ENCODE results near the gene TENM4.

TENM4 gene

DNA sequence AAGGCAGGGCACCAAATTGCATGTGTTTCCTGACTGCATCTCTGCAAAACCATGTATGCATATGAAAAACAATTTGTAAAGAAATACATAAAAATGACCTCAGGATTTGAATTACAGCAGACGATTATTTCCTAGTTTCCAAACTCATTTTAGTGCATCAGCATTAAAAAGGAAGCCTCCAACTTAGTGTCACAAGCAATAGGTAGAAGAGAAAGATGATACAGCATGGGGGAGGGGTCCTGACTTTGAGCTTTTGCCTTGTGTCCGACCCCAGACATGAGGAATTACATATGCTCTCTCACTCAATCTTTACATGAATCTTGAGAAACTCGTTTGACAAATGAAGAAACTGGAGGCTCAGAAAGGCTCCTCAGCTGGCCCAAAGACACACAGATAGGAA is 571.5 kb downstream of the TENM4 start:
- ChIA-PET CTCF (interaction anchor here (0.6 to 1.4 kb wide), 3 partner anchors 137 to 224 kb away, joined by 3 to 4 read pairs (median 3); no protein-coding TSS in a partner anchor), POLR2A (no interaction called here)
- Histone ChIP-seq H3K27ac (ENCODE audit: extremely low read depth, low read depth, low read length) (no peak overlapping the region), H3K4me1 (ENCODE audit: control insufficient read depth, insufficient read depth, low read length) (no peaks in the 10 kb centered on the region), H3K36me3 (ENCODE audit: control insufficient read depth in 2 of 2, insufficient read depth in 1 of 2, low read length in 2 of 2) (no peaks in the 10 kb centered on the region), H3K9me3 (ENCODE audit: control insufficient read depth, insufficient read depth, low read depth, low read length) (no peaks in the 10 kb centered on the region), H3K4me3 (ENCODE audit: low read depth, low read length) (no peak overlapping the region)
- TF ChIP-seq ZBTB1 (tag by site-specific recombination; IDR thresholded peaks at IDR 0.05): no peak
- TF ChIP-seq, protein P1, sequence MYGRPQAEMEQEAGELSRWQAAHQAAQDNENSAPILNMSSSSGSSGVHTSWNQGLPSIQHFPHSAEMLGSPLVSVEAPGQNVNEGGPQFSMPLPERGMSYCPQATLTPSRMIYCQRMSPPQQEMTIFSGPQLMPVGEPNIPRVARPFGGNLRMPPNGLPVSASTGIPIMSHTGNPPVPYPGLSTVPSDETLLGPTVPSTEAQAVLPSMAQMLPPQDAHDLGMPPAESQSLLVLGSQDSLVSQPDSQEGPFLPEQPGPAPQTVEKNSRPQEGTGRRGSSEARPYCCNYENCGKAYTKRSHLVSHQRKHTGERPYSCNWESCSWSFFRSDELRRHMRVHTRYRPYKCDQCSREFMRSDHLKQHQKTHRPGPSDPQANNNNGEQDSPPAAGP (tag by site-specific recombination; IDR thresholded peaks at IDR 0.05): no peak
- TF ChIP-seq, protein P2, sequence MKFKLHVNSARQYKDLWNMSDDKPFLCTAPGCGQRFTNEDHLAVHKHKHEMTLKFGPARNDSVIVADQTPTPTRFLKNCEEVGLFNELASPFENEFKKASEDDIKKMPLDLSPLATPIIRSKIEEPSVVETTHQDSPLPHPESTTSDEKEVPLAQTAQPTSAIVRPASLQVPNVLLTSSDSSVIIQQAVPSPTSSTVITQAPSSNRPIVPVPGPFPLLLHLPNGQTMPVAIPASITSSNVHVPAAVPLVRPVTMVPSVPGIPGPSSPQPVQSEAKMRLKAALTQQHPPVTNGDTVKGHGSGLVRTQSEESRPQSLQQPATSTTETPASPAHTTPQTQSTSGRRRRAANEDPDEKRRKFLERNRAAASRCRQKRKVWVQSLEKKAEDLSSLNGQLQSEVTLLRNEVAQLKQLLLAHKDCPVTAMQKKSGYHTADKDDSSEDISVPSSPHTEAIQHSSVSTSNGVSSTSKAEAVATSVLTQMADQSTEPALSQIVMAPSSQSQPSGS (tag by site-specific recombination; IDR thresholded peaks at IDR 0.05; ENCODE audit: low read depth): no peak
- no peak for TF ChIP-seq ZBTB17 (tag by site-specific recombination; IDR thresholded peaks at IDR 0.05)

DNA sequence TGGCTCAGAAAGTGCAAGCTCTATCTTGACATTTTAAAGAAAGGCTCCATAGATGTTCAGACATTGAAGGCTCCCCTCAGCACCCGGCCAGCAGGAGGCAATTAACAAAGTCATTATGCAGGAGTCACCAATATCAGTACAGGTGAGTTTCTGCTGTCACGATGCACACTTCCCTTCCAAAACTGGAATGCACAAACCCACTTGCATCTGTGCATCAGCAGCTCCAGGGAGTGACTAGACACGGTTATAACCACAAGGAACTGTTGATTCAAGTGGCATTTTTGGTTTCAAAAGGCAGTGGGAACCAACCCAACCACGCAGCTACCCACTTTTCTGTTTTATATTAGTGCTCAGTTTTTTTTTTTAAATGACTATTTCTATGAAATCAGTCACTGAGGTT is 572.3 kb downstream of the TENM4 start:
- ChIA-PET POLR2A (no interaction called here), CTCF (interaction anchor here (0.6 to 1.4 kb wide), 4 partner anchors 12 to 223 kb away, joined by 3 to 4 read pairs (median 3); no protein-coding TSS in a partner anchor)
- Histone ChIP-seq H3K27ac (ENCODE audit: extremely low read depth, low read depth, low read length) (no peak overlapping the region), H3K4me1 (ENCODE audit: control insufficient read depth, insufficient read depth, low read length) (no peaks in the 10 kb centered on the region), H3K4me3 (ENCODE audit: low read depth, low read length) (no peak overlapping the region), H3K36me3 (ENCODE audit: control insufficient read depth in 2 of 2, insufficient read depth in 1 of 2, low read length in 2 of 2) (no peaks in the 10 kb centered on the region), H3K9me3 (ENCODE audit: control insufficient read depth, insufficient read depth, low read depth, low read length) (no peaks in the 10 kb centered on the region)
- TF ChIP-seq REPIN1 (tag by site-specific recombination; IDR thresholded peaks at IDR 0.05; ENCODE audit: low read depth): no peak
- no peak for TF ChIP-seq ZNF513 (tag by site-specific recombination; IDR thresholded peaks at IDR 0.05)
- TF ChIP-seq BCL6B (tag by site-specific recombination; IDR thresholded peaks at IDR 0.05): no peak
- TF ChIP-seq ZNF555 (tag by site-specific recombination; conservative IDR thresholded peaks at IDR 0.05): no peak
- TF ChIP-seq ZNF341 (tag by site-specific recombination; IDR thresholded peaks at IDR 0.05; ENCODE audit: low read depth): no peak
- no peak for TF ChIP-seq ZBTB49 (tag by site-specific recombination; IDR thresholded peaks at IDR 0.05; ENCODE audit: low read depth)
- TF ChIP-seq ZFP37 (tag by site-specific recombination; IDR thresholded peaks at IDR 0.05): no peak
- TF ChIP-seq ZFP69B (tag by site-specific recombination; IDR thresholded peaks at IDR 0.05): no peak
- TF ChIP-seq GLI4 (tag by site-specific recombination; IDR thresholded peaks at IDR 0.05): no peak
- TF ChIP-seq ZNF530 (tag by site-specific recombination; IDR thresholded peaks at IDR 0.05; ENCODE audit: low read depth): no peak
- no peak for TF ChIP-seq REST (tag by site-specific recombination; IDR thresholded peaks at IDR 0.05)
- TF ChIP-seq, protein P3, sequence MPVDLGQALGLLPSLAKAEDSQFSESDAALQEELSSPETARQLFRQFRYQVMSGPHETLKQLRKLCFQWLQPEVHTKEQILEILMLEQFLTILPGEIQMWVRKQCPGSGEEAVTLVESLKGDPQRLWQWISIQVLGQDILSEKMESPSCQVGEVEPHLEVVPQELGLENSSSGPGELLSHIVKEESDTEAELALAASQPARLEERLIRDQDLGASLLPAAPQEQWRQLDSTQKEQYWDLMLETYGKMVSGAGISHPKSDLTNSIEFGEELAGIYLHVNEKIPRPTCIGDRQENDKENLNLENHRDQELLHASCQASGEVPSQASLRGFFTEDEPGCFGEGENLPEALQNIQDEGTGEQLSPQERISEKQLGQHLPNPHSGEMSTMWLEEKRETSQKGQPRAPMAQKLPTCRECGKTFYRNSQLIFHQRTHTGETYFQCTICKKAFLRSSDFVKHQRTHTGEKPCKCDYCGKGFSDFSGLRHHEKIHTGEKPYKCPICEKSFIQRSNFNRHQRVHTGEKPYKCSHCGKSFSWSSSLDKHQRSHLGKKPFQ (tag by site-specific recombination; IDR thresholded peaks at IDR 0.05): no peak
- no peak for TF ChIP-seq ZNF777 (tag by site-specific recombination; IDR thresholded peaks at IDR 0.05; ENCODE audit: borderline replicate concordance)
- no peak for TF ChIP-seq ZNF140 (tag by site-specific recombination; IDR thresholded peaks at IDR 0.05)
- no peak for TF ChIP-seq ZBTB20 (tag by site-specific recombination; IDR thresholded peaks at IDR 0.05)
